GM10266 (cell line): ENCODE data around the gene NOXA1.

Experiments used
- DNase-seq: peaks from one replicate; pipeline ENCODE4 v3.0.0; 2012; ENCODE audit errors: extremely low spot score
- CTCF ChIP-seq: IDR thresholded peaks from 2 replicates; pipeline ENCODE4 v1.5.1; 2012; ENCODE audit warnings: mild to moderate bottlenecking, low read depth; ENCODE audit not compliant: control insufficient read depth, insufficient read depth; ENCODE audit errors: missing control alignments

NOXA1 gene

GRCh38 chr9:137460363-137461315 is 37.4 kb downstream of the NOXA1 start:
- DNase-seq, result no peak

GRCh38 chr9:137461316-137461662 is 38.1 kb downstream of the NOXA1 start:
- DNase-seq, result no peak
- TF ChIP-seq CTCF, result no peak

More at GRCh38 chr9:137460363-137461315, 37.4 kb downstream of the NOXA1 start:
- TF ChIP-seq CTCF, result no peak

DNA sequence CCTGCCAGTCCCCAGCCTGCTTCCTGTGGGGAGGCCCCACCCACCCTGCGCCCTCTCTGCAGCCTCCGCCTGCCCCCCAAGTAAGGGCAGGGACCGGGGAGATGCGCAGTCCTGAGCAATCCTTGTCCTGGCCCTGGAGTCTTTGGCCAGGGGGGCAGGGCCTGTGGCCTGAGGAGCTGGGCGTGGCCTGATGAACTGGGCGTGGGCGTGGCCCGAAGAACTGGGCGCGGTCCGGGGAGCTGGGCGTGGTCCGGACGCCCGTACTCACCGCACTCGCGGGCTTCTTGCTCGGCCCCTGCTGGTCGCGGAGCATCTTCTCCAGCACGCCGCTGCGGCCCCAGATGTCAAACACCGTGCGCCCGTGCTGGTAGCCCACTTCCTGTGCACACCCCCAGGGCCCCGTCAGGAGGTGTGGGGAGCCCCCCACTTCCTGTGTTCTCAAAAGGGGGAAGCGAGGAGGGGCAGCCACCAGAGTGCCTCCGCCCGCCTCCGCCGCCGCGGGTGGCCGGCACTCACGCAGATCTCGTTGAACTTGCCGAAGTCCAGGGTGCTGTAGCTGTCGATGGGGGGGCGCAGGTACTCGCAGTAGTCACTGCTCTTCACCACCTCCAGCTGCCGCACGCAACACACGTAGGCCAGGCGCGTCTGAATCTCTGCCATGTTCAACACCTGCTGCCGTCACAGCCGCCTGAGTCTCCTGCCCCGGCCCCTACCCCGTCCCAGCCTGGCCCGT is 38.6 kb downstream of the NOXA1 start:
- TF ChIP-seq CTCF, result peak; percentile 34
- peak; percentile 94 for DNase-seq

DNA sequence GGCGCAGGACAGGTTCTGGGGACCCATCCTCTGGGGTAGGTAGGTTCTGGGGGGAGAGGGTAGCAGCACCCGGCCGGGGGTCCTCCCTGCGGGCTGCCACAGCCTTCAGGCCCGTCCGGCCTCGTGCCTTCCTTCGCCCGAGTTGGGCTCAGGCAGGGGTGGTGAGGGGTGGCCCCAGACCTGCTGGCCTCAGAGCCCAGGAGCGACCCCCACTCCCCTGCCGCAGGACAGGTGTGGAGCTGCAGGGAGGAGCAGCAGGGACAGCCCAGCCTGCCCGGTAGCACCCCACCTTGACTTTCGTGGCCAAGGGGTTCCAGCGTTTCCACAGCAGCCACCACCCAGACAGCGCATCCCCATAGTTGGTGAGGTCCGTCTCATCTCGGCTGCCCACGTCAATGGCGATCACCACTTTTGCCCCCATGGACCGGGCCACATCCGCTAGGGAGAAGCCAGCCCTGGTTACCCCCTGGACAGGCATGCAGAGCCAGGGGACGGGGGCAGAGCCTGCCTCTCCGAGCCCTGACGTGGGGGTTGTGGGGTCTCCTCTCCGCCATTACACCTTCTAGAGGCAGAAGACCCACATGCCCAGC is 39.3 kb downstream of the NOXA1 start:
- no peak for DNase-seq
- TF ChIP-seq CTCF, result no peak

GRCh38 chr9:137462986-137463930 is 40.1 kb downstream of the NOXA1 start:
- no peak for TF ChIP-seq CTCF
- DNase-seq, result no peak

DNA sequence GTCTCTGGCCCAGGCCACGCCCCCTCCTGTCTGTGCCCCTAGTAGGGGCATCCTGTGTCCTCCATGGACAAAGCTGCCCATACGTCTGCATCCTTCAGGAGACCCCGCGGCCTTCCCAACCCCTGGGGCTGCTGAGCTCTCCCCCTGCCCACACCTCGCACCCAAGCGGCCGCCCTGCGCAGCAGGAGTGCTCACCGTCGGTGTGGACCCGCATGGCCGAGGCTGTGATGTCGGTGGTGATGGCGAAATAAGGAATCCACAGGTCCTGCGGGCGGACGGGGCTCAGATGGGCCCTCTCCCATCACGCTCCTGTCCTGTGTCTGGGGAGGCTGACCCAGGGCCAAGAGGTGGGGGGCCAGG is 40.7 kb downstream of the NOXA1 start:
- TF ChIP-seq CTCF, result no peak
- DNase-seq, result no peak
